Liver (tissue), 3 donors: Measurements from ENCODE around the gene LPP.

Experiments
- ATF3 ChIP-seq: IDR thresholded peaks from 2 replicates; pipeline ENCODE4 v1.6.1; 2016; ENCODE audit warnings: antibody characterized with exemption
- CTCF ChIP-seq: fragments of 150-350 bp; IDR thresholded peaks from 2 replicates; pipeline ENCODE4 v1.5.1; 2017; ENCODE audit warnings: improper control_type of control experiment, low read depth, low read length; ENCODE audit not compliant: missing input control
- EGR1 ChIP-seq, 2 donors: IDR thresholded peaks; 2 replicates each; pipeline ENCODE4 v1.6.1; 2016 to 2018; ENCODE audit warnings: antibody characterized with exemption in 2 of 2, low read depth in 2 of 2
- FOXA1 ChIP-seq: IDR thresholded peaks from 2 replicates; pipeline ENCODE4 v1.6.1; 2016; ENCODE audit warnings: antibody characterized with exemption
- GABPA ChIP-seq, 2 donors: IDR thresholded peaks in 1 of 2; conservative IDR thresholded peaks in 1 of 2; 2 replicates each; pipeline ENCODE4 v1.6.1; 2016; ENCODE audit warnings: antibody characterized with exemption in 2 of 2, mild to moderate bottlenecking in 1 of 2, moderate library complexity in 1 of 2
- HNF4A ChIP-seq, 2 donors: conservative IDR thresholded peaks; 2 replicates each; pipeline ENCODE4 v1.6.1; 2016; ENCODE audit warnings: antibody characterized with exemption in 2 of 2, mild to moderate bottlenecking in 2 of 2
- HNF4G ChIP-seq: IDR thresholded peaks from 2 replicates; pipeline ENCODE4 v1.6.1; 2016; ENCODE audit warnings: antibody characterized with exemption
- JUND ChIP-seq, 2 donors: IDR thresholded peaks; 2 replicates each; pipeline ENCODE4 v1.6.1; 2016; ENCODE audit warnings: antibody characterized with exemption in 2 of 2
- MAX ChIP-seq: IDR thresholded peaks from 2 replicates; pipeline ENCODE4 v1.6.1; 2016; ENCODE audit warnings: antibody characterized with exemption
- RAD21 ChIP-seq, 2 donors: IDR thresholded peaks; 2 replicates each; pipeline ENCODE4 v1.6.1; 2016; ENCODE audit warnings: antibody characterized with exemption in 2 of 2, mild to moderate bottlenecking in 2 of 2
- SP1 ChIP-seq: IDR thresholded peaks from 2 replicates; pipeline ENCODE4 v1.6.1; 2018; ENCODE audit warnings: antibody characterized with exemption, mild to moderate bottlenecking
- TAF1 ChIP-seq: conservative IDR thresholded peaks from 2 replicates; pipeline ENCODE4 v1.6.1; 2016; ENCODE audit warnings: antibody characterized with exemption, mild to moderate bottlenecking
- YY1 ChIP-seq: IDR thresholded peaks from 2 replicates; pipeline ENCODE4 v1.6.1; 2016; ENCODE audit warnings: antibody characterized with exemption, mild to moderate bottlenecking
- donor health status: healthy.
- donor health status: healthy.

- no peak for TF ChIP-seq CTCF
- TF ChIP-seq JUND (IDR thresholded peaks at IDR 0.05), result no peak
- no peak for TF ChIP-seq EGR1 (IDR thresholded peaks at IDR 0.05; ENCODE audit: low read depth in 2 of 2)
- TF ChIP-seq SP1, result no peak
- TF ChIP-seq HNF4G, result no peak
- no peak for TF ChIP-seq RAD21 (IDR thresholded peaks at IDR 0.05)
- TF ChIP-seq ATF3, result no peak
- TF ChIP-seq YY1, result no peak
- no peak for TF ChIP-seq FOXA1
- no peak for TF ChIP-seq GABPA (IDR thresholded peaks at IDR 0.05 in 1 of 2, conservative IDR thresholded peaks at IDR 0.05 in 1 of 2)
- TF ChIP-seq HNF4A (conservative IDR thresholded peaks at IDR 0.05), result no peak
- no peak for TF ChIP-seq MAX
- TF ChIP-seq TAF1, result no peak
These were observed 20.3 kb upstream of the LPP start for GRCh38 chr3:188133646-188134045.
